DND-41 (cell line): ENCODE results near the gene SIRPA.

Source experiments
- EZH2 ChIP-seq: IDR thresholded peaks from 3 replicates; pipeline ENCODE4 v1.6.1; 2012; ENCODE audit warnings: borderline replicate concordance, low read depth, mild to moderate bottlenecking, moderate library complexity, low read length, inconsistent platforms; ENCODE audit not compliant: severe bottlenecking
- TF ChIP-seq, protein P1 (sequence below): IDR thresholded peaks from 2 replicates; pipeline ENCODE4 v1.5.1; 2012; ENCODE audit warnings: borderline replicate concordance, low read length, moderate library complexity, mild to moderate bottlenecking; ENCODE audit not compliant: poor library complexity, severe bottlenecking; ENCODE audit errors: extremely low read depth

DNA sequence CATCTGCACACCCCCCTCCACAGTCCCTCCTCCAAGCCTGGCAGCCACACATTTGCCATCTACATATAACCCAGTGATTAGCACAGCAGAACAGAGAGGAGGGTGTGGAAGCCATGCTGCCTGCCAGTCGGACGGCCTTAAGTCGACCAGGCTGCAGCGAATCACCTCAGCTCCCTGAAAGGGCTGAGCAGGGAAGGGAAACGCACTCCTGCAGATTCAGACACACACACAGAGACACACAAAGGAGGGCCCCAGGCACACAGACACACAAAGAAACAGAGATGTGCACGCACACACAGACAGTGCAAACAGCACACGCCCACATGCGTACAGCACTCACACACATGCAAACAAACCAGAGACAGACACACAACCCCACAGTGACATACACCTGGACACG is 11.2 kb upstream of the SIRPA start:
- TF ChIP-seq, protein P1, sequence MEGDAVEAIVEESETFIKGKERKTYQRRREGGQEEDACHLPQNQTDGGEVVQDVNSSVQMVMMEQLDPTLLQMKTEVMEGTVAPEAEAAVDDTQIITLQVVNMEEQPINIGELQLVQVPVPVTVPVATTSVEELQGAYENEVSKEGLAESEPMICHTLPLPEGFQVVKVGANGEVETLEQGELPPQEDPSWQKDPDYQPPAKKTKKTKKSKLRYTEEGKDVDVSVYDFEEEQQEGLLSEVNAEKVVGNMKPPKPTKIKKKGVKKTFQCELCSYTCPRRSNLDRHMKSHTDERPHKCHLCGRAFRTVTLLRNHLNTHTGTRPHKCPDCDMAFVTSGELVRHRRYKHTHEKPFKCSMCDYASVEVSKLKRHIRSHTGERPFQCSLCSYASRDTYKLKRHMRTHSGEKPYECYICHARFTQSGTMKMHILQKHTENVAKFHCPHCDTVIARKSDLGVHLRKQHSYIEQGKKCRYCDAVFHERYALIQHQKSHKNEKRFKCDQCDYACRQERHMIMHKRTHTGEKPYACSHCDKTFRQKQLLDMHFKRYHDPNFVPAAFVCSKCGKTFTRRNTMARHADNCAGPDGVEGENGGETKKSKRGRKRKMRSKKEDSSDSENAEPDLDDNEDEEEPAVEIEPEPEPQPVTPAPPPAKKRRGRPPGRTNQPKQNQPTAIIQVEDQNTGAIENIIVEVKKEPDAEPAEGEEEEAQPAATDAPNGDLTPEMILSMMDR = no peak
- TF ChIP-seq EZH2 = no peak
